Mesenchymal stem cell (in vitro differentiated cells and primary cell): ENCODE measurements around the gene SHISA8.

Experiments used
- DNase-seq: peaks from one replicate; pipeline ENCODE4 v3.0.0-alpha.2; 2013
- H2AFZ ChIP-seq: one replicate; pipeline ENCODE4 v1.6.1; 2013; ENCODE audit warnings: low read depth, mild to moderate bottlenecking, control low read depth, inconsistent platforms, low read length, moderate library complexity
- H2AK5ac ChIP-seq: 2 replicates; pipeline ENCODE4 v1.6.1; 2013; ENCODE audit warnings: low read length, moderate library complexity, mild to moderate bottlenecking, inconsistent platforms; ENCODE audit not compliant: severe bottlenecking
- H2BK120ac ChIP-seq: one replicate; pipeline ENCODE4 v1.6.1; 2013; ENCODE audit warnings: low read depth, mild to moderate bottlenecking, inconsistent platforms, low read length, moderate library complexity
- H2BK12ac ChIP-seq, 2 experiments: one replicate each; pipeline ENCODE4 v1.6.1; 2013; ENCODE audit warnings: inconsistent platforms in 2 of 2, low read length in 2 of 2, mild to moderate bottlenecking in 2 of 2, moderate library complexity in 2 of 2, control low read depth in 1 of 2
- H2BK15ac ChIP-seq: one replicate; pipeline ENCODE4 v1.6.1; 2013; ENCODE audit warnings: mild to moderate bottlenecking, low read depth, inconsistent platforms; ENCODE audit not compliant: poor library complexity, severe bottlenecking
- H2BK5ac ChIP-seq: 2 replicates; pipeline ENCODE4 v1.6.1; 2013; ENCODE audit warnings: low read depth, mild to moderate bottlenecking, low read length, control low read depth, inconsistent platforms; ENCODE audit not compliant: poor library complexity, severe bottlenecking
- H3K14ac ChIP-seq, 2 experiments: one replicate each; pipeline ENCODE4 v1.6.1; 2013; ENCODE audit warnings: inconsistent platforms in 2 of 2, low read length in 2 of 2, control low read depth in 1 of 2, mild to moderate bottlenecking in 1 of 2, moderate library complexity in 1 of 2
- H3K18ac ChIP-seq, 2 experiments: one replicate each; pipeline ENCODE4 v1.6.1; 2013; ENCODE audit warnings: inconsistent platforms in 2 of 2, low read length in 2 of 2, control low read depth in 1 of 2, low read depth in 1 of 2, mild to moderate bottlenecking in 1 of 2
- H3K23ac ChIP-seq, 2 experiments: one replicate each; pipeline ENCODE4 v1.6.1; 2013; ENCODE audit warnings: inconsistent platforms in 2 of 2, low read length in 2 of 2, mild to moderate bottlenecking in 2 of 2, moderate library complexity in 2 of 2, control low read depth in 1 of 2
- H3K27ac ChIP-seq: 2 replicates; pipeline ENCODE4 v1.5.1; 2013; ENCODE audit warnings: mild to moderate bottlenecking, moderate library complexity, low read length, control low read depth, inconsistent platforms; ENCODE audit not compliant: poor library complexity, severe bottlenecking
- H3K27me3 ChIP-seq, 2 experiments: 2 replicates each; pipeline versions ENCODE4 v1.6.1 to v1.7.0; 2013; ENCODE audit warnings: low read length in 2 of 2, mild to moderate bottlenecking in 2 of 2, moderate library complexity in 2 of 2, control low read depth in 1 of 2, inconsistent platforms in 1 of 2; ENCODE audit not compliant: control insufficient read depth in 1 of 2, insufficient read depth in 1 of 2
- H3K36me3 ChIP-seq, 2 experiments: 2 replicates each; pipeline versions ENCODE4 v1.6.1 to v1.7.0; 2013; ENCODE audit warnings: low read length in 2 of 2, control low read depth in 1 of 2, inconsistent platforms in 1 of 2, low read depth in 1 of 2, mild to moderate bottlenecking in 1 of 2; ENCODE audit not compliant: insufficient read depth in 2 of 2, control insufficient read depth in 1 of 2
- H3K4ac ChIP-seq, 2 experiments: one replicate each; pipeline ENCODE4 v1.6.1; 2013; ENCODE audit warnings: inconsistent platforms in 2 of 2, low read length in 2 of 2, mild to moderate bottlenecking in 2 of 2, moderate library complexity in 2 of 2, control low read depth in 1 of 2, low read depth in 1 of 2
- H3K4me1 ChIP-seq: 2 replicates; pipeline ENCODE4 v1.6.1; 2013; ENCODE audit warnings: low read depth, low read length, control low read depth; ENCODE audit not compliant: control insufficient read depth, insufficient read depth
- H3K4me2 ChIP-seq: 2 replicates; pipeline ENCODE4 v1.6.1; 2013; ENCODE audit warnings: low read length, mild to moderate bottlenecking, inconsistent platforms; ENCODE audit not compliant: poor library complexity, severe bottlenecking
- H3K4me3 ChIP-seq, 2 experiments: 2 replicates each; pipeline versions ENCODE4 v1.5.1 to v1.7.0; 2013; ENCODE audit warnings: low read length in 2 of 2, mild to moderate bottlenecking in 2 of 2, control low read depth in 1 of 2, low read depth in 1 of 2; ENCODE audit not compliant: insufficient read depth in 1 of 2
- H3K79me1 ChIP-seq: replicated peaks from 2 replicates; pipeline ENCODE4 v1.6.1; 2013; ENCODE audit warnings: mild to moderate bottlenecking, control low read depth, low read length, inconsistent platforms; ENCODE audit not compliant: poor library complexity, severe bottlenecking
- H3K9ac ChIP-seq: 2 replicates; pipeline ENCODE4 v1.7.0; 2013; ENCODE audit warnings: mild to moderate bottlenecking, low read length, moderate library complexity
- H3K9me3 ChIP-seq: 2 replicates; pipeline ENCODE4 v1.7.0; 2013; ENCODE audit warnings: mild to moderate bottlenecking, low read length; ENCODE audit not compliant: control insufficient read depth
- H4K8ac ChIP-seq: one replicate; pipeline ENCODE4 v1.6.1; 2013; ENCODE audit warnings: inconsistent platforms, mild to moderate bottlenecking, low read length, moderate library complexity
- H4K91ac ChIP-seq: one replicate; pipeline ENCODE4 v1.6.1; 2013; ENCODE audit warnings: mild to moderate bottlenecking, low read length, inconsistent platforms
- WGBS: methylation state at CpG from one replicate; pipeline ENCODE4 v1.1.7; 2013; ENCODE audit warnings: mixed read lengths; 5-methylcytosine and 5-hydroxymethylcytosine counted together

Gene SHISA8

GRCh38 chr22:41905411-41906202 lies 9.3 kb downstream of the SHISA8 start:
- H3K9me3 ChIP-seq: no peaks in the 10 kb centered on the region
- no peak overlapping the region for H2AFZ ChIP-seq
- no peak overlapping the region for H2AK5ac ChIP-seq
- no peak overlapping the region for H3K14ac ChIP-seq
- H3K27me3 ChIP-seq: peaks cover 0 to 8% of the 10 kb centered on the region in 2 experiments
- peak overlapping the region; percentile 16 for H4K91ac ChIP-seq
- H2BK15ac ChIP-seq: no peak overlapping the region
- H3K36me3 ChIP-seq: peaks cover 66 to 72% of the 10 kb centered on the region in 2 experiments
- no peak overlapping the region for H3K18ac ChIP-seq
- no peak overlapping the region for H3K4ac ChIP-seq
- no peak overlapping the region for H4K8ac ChIP-seq
- no peak overlapping the region for H2BK120ac ChIP-seq
- peaks cover 33% of the 10 kb centered on the region for H3K4me1 ChIP-seq
- no peak overlapping the region for H3K27ac ChIP-seq
- no peak overlapping the region for H3K4me3 ChIP-seq
- no peak overlapping the region for H2BK5ac ChIP-seq
- H3K79me1 ChIP-seq: peaks cover 2% of the 10 kb centered on the region
- no peak for DNase-seq
- no peak overlapping the region for H3K23ac ChIP-seq
- no peak overlapping the region for H3K9ac ChIP-seq
- WGBS: 97% methylated on average over 16 of the region's 23 CpGs
- no peak overlapping the region for H3K4me2 ChIP-seq
- H2BK12ac ChIP-seq: no peak overlapping the region

DNA sequence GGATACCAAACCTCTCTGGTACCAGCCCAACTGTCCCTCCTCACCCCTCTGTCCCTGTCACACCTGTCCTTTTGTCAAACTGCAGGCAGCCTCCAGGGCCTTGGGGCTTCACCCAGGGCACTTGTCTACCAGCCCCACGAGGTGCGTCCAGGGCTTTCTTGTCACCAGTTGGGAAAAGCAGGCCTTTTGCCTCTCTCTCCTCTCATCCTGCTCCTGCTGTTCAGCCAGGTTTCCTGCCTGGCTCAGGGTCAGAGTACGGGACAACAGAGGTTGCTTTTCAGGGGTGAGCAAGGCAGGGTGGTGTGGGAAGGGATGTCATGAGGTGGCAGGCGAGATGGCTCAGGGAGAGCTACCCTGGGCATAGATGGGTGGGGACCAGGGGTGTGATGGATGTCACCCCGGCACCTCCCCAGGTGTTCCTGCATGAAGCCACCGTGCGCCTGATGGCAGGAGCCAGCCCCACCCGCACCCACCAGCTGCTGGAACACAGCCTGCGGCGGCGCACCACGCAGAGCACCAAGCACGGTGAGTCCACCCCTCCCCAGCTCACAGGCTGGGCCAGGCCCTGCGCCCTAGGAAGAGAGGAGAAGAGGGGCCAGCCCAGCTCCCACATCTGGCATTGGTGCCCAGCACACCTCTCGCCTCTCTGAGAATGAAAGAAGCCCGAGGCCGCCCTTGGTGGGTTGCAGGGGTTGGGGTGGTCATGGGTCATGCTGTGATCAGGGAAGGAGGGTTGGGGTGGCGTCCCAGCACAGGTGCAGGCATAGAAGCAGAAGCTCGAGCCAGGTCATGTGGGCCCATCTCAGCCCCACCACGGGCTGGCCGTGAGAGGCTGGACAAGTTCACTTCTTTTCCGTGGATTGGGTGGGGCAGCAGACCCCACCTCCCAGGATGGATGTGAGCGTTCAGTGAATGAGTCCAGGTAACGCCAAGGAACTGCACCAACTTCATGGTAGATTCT lies 10.1 kb downstream of the SHISA8 start:
- Histone ChIP-seq H3K36me3 (peaks cover 74 to 81% of the 10 kb centered on the region in 2 experiments), H3K4me1 (peaks cover 24% of the 10 kb centered on the region), H2AFZ (no peak overlapping the region), H3K9me3 (no peaks in the 10 kb centered on the region), H2BK5ac (no peak overlapping the region), H4K8ac (no peak overlapping the region), H3K18ac (no peak overlapping the region), H3K27me3 (peaks cover 0 to 3% of the 10 kb centered on the region in 2 experiments), H3K23ac (no peak overlapping the region), H3K9ac (no peak overlapping the region), H3K14ac (no peak overlapping the region), H2BK15ac (no peak overlapping the region), H3K4ac (no peak overlapping the region), H3K4me2 (no peak overlapping the region), H2AK5ac (no peak overlapping the region), H4K91ac (peak overlapping the region; percentile 16), H3K27ac (no peak overlapping the region), H2BK120ac (no peak overlapping the region), H2BK12ac (no peak overlapping the region), H3K79me1 (peaks cover 2% of the 10 kb centered on the region), H3K4me3 (no peak overlapping the region)
- DNase-seq: no peak
- 96% methylated on average over 24 of the region's 24 CpGs for WGBS

DNA sequence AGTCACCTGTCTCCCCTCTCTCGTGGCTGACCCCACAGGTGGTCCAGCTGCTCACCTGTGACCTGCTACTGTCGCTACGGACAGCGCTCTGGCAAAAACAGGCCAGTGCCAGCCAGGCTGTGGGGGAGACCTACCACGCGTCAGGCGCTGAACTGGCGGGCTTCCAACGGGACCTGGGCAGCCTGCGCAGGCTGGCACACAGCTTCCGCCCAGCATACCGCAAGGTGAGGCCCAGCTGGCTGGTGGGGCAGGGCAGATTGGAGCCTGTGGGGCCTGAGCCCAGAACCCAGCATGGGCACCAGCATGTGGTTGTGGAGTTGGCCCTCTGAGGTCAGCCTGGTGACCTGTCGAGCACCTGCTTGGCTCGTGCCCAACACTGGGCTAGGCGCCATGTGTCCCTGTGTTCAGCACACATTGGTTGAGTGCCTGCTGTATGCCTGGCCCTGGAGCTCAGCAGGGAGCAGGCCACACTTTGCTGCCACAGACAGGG lies 11.9 kb downstream of the SHISA8 start:
- no peaks in the 10 kb centered on the region for H3K27me3 ChIP-seq
- no peak overlapping the region for H3K4me3 ChIP-seq
- H4K8ac ChIP-seq: no peak overlapping the region
- peaks cover 17% of the 10 kb centered on the region for H3K4me1 ChIP-seq
- peaks cover 2% of the 10 kb centered on the region for H3K79me1 ChIP-seq
- no peak overlapping the region for H3K23ac ChIP-seq
- no peak overlapping the region for H2BK15ac ChIP-seq
- no peak overlapping the region for H3K18ac ChIP-seq
- DNase-seq: no peak
- no peak overlapping the region for H3K4me2 ChIP-seq
- no peak overlapping the region for H2BK5ac ChIP-seq
- no peak overlapping the region for H3K14ac ChIP-seq
- H3K4ac ChIP-seq: no peak overlapping the region
- no peak overlapping the region for H2BK120ac ChIP-seq
- no peak overlapping the region for H3K27ac ChIP-seq
- peaks cover 91 to 92% of the 10 kb centered on the region in 2 experiments for H3K36me3 ChIP-seq
- no peak overlapping the region for H2BK12ac ChIP-seq
- peak overlapping the region; percentile 23 for H4K91ac ChIP-seq
- H2AK5ac ChIP-seq: no peak overlapping the region
- H3K9ac ChIP-seq: no peak overlapping the region
- H3K9me3 ChIP-seq: no peaks in the 10 kb centered on the region
- no peak overlapping the region for H2AFZ ChIP-seq
- 97% methylated on average over 15 of the region's 15 CpGs for whole genome bisulfite sequencing

GRCh38 chr22:41902016-41902415 lies 12.9 kb downstream of the SHISA8 start:
- Histone ChIP-seq H4K91ac (no peak overlapping the region), H4K8ac (no peak overlapping the region), H2BK15ac (no peak overlapping the region), H3K4me3 (no peak overlapping the region), H3K9ac (no peak overlapping the region), H3K36me3 (peaks cover 89 to 94% of the 10 kb centered on the region in 2 experiments), H3K18ac (no peak overlapping the region), H3K27me3 (no peaks in the 10 kb centered on the region), H2BK120ac (no peak overlapping the region), H2AFZ (no peak overlapping the region), H3K4me2 (no peak overlapping the region), H2AK5ac (no peak overlapping the region), H3K79me1 (peaks cover 2% of the 10 kb centered on the region), H2BK12ac (no peak overlapping the region), H3K4me1 (peaks cover 8% of the 10 kb centered on the region), H3K4ac (no peak overlapping the region), H3K14ac (no peak overlapping the region), H3K27ac (no peak overlapping the region), H3K9me3 (no peaks in the 10 kb centered on the region), H2BK5ac (no peak overlapping the region), H3K23ac (no peak overlapping the region)
- no peak for DNase-seq
- 96% methylated on average over 7 of the region's 7 CpGs for whole genome bisulfite sequencing
